ENCODE measurements around the gene ZNF385B.

DNA sequence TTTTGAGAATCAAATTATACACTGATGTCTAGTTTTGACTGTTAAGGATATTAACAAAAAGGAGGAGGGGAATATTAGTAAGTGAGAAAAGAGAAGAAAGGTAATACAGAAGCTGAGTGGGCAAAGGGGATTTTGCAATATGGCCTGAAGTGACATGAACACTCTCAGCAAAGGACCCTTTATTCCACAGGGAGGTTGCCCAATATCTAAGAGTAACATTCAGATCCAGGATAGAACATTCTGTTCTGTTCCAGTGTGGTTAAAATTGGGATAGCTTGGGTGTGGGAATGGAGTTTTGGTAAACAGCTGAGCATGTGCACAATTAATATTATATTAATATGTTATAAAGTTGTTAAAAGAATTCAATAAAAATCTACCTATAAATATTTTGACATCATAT is 120.1 kb downstream of the ZNF385B start:
- TF ChIP-seq SRF (IDR thresholded peaks at IDR 0.05; ENCODE audit: low read depth), result no peak
- no peak for TF ChIP-seq CTCF (IDR thresholded peaks at IDR 0.05 in 2 of 3, conservative IDR thresholded peaks at IDR 0.05 in 1 of 3; ENCODE audit: borderline replicate concordance in 1 of 3, insufficient read depth in 1 of 3, low read depth in 2 of 3, low read length in 2 of 3)
- no peak for TF ChIP-seq SP1 (IDR thresholded peaks at IDR 0.05; ENCODE audit: low read depth)
- no peak for TF ChIP-seq POLR2A (IDR thresholded peaks at IDR 0.05; ENCODE audit: borderline replicate concordance, extremely low read depth, insufficient read depth, insufficient read length)
- no peak for TF ChIP-seq RAD21 (IDR thresholded peaks at IDR 0.05; ENCODE audit: low read depth)
- no peak for TF ChIP-seq EZH2 (IDR thresholded peaks at IDR 0.05)
- TF ChIP-seq YY1 (IDR thresholded peaks at IDR 0.05; ENCODE audit: extremely low read depth, insufficient replicate concordance, low read depth, low read length), result no peak
- TF ChIP-seq, protein P1, sequence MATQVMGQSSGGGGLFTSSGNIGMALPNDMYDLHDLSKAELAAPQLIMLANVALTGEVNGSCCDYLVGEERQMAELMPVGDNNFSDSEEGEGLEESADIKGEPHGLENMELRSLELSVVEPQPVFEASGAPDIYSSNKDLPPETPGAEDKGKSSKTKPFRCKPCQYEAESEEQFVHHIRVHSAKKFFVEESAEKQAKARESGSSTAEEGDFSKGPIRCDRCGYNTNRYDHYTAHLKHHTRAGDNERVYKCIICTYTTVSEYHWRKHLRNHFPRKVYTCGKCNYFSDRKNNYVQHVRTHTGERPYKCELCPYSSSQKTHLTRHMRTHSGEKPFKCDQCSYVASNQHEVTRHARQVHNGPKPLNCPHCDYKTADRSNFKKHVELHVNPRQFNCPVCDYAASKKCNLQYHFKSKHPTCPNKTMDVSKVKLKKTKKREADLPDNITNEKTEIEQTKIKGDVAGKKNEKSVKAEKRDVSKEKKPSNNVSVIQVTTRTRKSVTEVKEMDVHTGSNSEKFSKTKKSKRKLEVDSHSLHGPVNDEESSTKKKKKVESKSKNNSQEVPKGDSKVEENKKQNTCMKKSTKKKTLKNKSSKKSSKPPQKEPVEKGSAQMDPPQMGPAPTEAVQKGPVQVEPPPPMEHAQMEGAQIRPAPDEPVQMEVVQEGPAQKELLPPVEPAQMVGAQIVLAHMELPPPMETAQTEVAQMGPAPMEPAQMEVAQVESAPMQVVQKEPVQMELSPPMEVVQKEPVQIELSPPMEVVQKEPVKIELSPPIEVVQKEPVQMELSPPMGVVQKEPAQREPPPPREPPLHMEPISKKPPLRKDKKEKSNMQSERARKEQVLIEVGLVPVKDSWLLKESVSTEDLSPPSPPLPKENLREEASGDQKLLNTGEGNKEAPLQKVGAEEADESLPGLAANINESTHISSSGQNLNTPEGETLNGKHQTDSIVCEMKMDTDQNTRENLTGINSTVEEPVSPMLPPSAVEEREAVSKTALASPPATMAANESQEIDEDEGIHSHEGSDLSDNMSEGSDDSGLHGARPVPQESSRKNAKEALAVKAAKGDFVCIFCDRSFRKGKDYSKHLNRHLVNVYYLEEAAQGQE (IDR thresholded peaks at IDR 0.05; ENCODE audit: low read depth), result no peak
- TF ChIP-seq, protein P2, sequence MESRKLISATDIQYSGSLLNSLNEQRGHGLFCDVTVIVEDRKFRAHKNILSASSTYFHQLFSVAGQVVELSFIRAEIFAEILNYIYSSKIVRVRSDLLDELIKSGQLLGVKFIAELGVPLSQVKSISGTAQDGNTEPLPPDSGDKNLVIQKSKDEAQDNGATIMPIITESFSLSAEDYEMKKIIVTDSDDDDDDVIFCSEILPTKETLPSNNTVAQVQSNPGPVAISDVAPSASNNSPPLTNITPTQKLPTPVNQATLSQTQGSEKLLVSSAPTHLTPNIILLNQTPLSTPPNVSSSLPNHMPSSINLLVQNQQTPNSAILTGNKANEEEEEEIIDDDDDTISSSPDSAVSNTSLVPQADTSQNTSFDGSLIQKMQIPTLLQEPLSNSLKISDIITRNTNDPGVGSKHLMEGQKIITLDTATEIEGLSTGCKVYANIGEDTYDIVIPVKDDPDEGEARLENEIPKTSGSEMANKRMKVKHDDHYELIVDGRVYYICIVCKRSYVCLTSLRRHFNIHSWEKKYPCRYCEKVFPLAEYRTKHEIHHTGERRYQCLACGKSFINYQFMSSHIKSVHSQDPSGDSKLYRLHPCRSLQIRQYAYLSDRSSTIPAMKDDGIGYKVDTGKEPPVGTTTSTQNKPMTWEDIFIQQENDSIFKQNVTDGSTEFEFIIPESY (IDR thresholded peaks at IDR 0.05; ENCODE audit: extremely low read depth, insufficient replicate concordance, low read length), result no peak

Data from HCT116 (cell line).